GM23338 (cell line): ENCODE results near the gene PTPN6. TPM values are rescaled to one million over a fixed set of nuclear protein-coding genes. Genes with fewer than 3 reads are reported as not detected.

ENCODE experiments used
- CTCF ChIP-seq, 2 experiments: fragments of 200-600 bp in 1 of 2; sonication (generic) in 1 of 2; conservative IDR thresholded peaks; 2 replicates each; pipeline versions ENCODE4 v1.5.1 to v1.6.1; 2016 to 2017; ENCODE audit warnings: antibody characterized with exemption in 2 of 2, low read depth in 2 of 2, mild to moderate bottlenecking in 2 of 2, moderate library complexity in 1 of 2
- REST ChIP-seq: IDR thresholded peaks from one replicate; pipeline ENCODE4 v1.6.1; 2018; ENCODE audit warnings: antibody characterized with exemption; ENCODE audit not compliant: unreplicated experiment
- ZNF114 ChIP-seq: fragments of 250-450 bp; sonication (Bioruptor Pico); IDR thresholded peaks from 2 replicates; pipeline ENCODE4 v1.5.0; 2020; ENCODE audit warnings: mild to moderate bottlenecking, moderate library complexity
- ZNF462 ChIP-seq: fragments of 250-450 bp; sonication (Bioruptor Pico); IDR thresholded peaks from 2 replicates; pipeline ENCODE4 v1.5.0; 2020; ENCODE audit warnings: mild to moderate bottlenecking, moderate library complexity
- polyA plus RNA-seq: library from polyadenylated mRNA; unstranded; fragments of >200 nt; fragmentation: Nextera tagmentation; extraction: Ambion mirVana; gene quantifications from 2 replicates; pipeline ENCODE4 v1.2.1, GENCODE V29; 2016
- total RNA-seq: library from RNA; depleted of rRNA; stranded (reverse); fragments of >200 nt; shearing (Covaris generic); gene quantifications from 2 replicates; pipeline ENCODE4 v1.2.3, GENCODE V29; 2014

The PTPN6 gene
- total and polyA plus RNA-seq, 2 experiments from 2014 or later, result 25.3 to 35.4 TPM

GRCh38 chr12:6947615-6948014 is 3.5 kb upstream of the PTPN6 start (continued):
- TF ChIP-seq REST (no peak), CTCF (conservative IDR thresholded peaks at IDR 0.05; ENCODE audit: low read depth in 2 of 2) (no peak), ZNF462 (CRISPR knock-in tag) (no peak), ZNF114 (no peak)
